Measurements from ENCODE around the gene CHCHD3.

The CHCHD3 gene

GRCh38 chr7:132950725-132951124 is 131.2 kb downstream of the CHCHD3 start:
- Mint-ChIP-seq H3K4me1 (no peaks in the 10 kb centered on the region), H3K9me3 (no peaks in the 10 kb centered on the region), H3K27me3 (no peaks in the 10 kb centered on the region), H3K27ac (no peak overlapping the region), H3K36me3 (ENCODE audit: low read depth) (peaks cover 21% of the 10 kb centered on the region), H3K4me3 (no peak overlapping the region)
- ATAC-seq (no peak), DNase-seq (no peak)

GRCh38 chr7:132947011-132947410 is 134.9 kb downstream of the CHCHD3 start:
- H3K36me3 Mint-ChIP-seq (ENCODE audit: low read depth), result peaks cover 15% of the 10 kb centered on the region
- no peak overlapping the region for H3K4me3 Mint-ChIP-seq
- DNase-seq, result no peak
- H3K27me3 Mint-ChIP-seq, result no peaks in the 10 kb centered on the region
- H3K27ac Mint-ChIP-seq, result no peak overlapping the region
- peaks cover 4% of the 10 kb centered on the region for H3K4me1 Mint-ChIP-seq
- no peaks in the 10 kb centered on the region for H3K9me3 Mint-ChIP-seq
- ATAC-seq, result no peak

GRCh38 chr7:132944774-132945173 is 137.1 kb downstream of the CHCHD3 start:
- ATAC-seq, result no peak
- no peak overlapping the region for H3K27ac Mint-ChIP-seq
- peaks cover 4% of the 10 kb centered on the region for H3K4me1 Mint-ChIP-seq
- no peaks in the 10 kb centered on the region for H3K27me3 Mint-ChIP-seq
- no peak overlapping the region for H3K4me3 Mint-ChIP-seq
- no peak for DNase-seq
- H3K36me3 Mint-ChIP-seq (ENCODE audit: low read depth), result peaks cover 19% of the 10 kb centered on the region
- H3K9me3 Mint-ChIP-seq, result no peaks in the 10 kb centered on the region

- no peak overlapping the region for H3K4me3 Mint-ChIP-seq
- H3K36me3 Mint-ChIP-seq (ENCODE audit: low read depth), result peaks cover 20% of the 10 kb centered on the region
- DNase-seq, result no peak
- no peak for ATAC-seq
- peaks cover 4% of the 10 kb centered on the region for H3K4me1 Mint-ChIP-seq
- no peaks in the 10 kb centered on the region for H3K9me3 Mint-ChIP-seq
- no peak overlapping the region for H3K27ac Mint-ChIP-seq
- no peaks in the 10 kb centered on the region for H3K27me3 Mint-ChIP-seq
Measured at GRCh38 chr7:132943645-132944044, 138.2 kb downstream of the CHCHD3 start.

GRCh38 chr7:132942701-132943100 is 139.2 kb downstream of the CHCHD3 start:
- Mint-ChIP-seq H3K27ac (no peak overlapping the region), H3K36me3 (ENCODE audit: low read depth) (peaks cover 16% of the 10 kb centered on the region), H3K4me1 (peaks cover 4% of the 10 kb centered on the region), H3K9me3 (no peaks in the 10 kb centered on the region), H3K4me3 (no peak overlapping the region), H3K27me3 (no peaks in the 10 kb centered on the region)
- ATAC-seq (no peak), DNase-seq (no peak)

GRCh38 chr7:132941905-132942304 is 140.0 kb downstream of the CHCHD3 start:
- no peaks in the 10 kb centered on the region for H3K27me3 Mint-ChIP-seq

GRCh38 chr7:132941428-132941827 is 140.5 kb downstream of the CHCHD3 start:
- Mint-ChIP-seq H3K27me3 (no peaks in the 10 kb centered on the region), H3K4me1 (peaks cover 4% of the 10 kb centered on the region), H3K36me3 (ENCODE audit: low read depth) (peaks cover 23% of the 10 kb centered on the region), H3K9me3 (no peaks in the 10 kb centered on the region), H3K4me3 (no peak overlapping the region), H3K27ac (no peak overlapping the region)
- DNase-seq, result no peak
- no peak for ATAC-seq

More at GRCh38 chr7:132941905-132942304, 140.0 kb downstream of the CHCHD3 start:
- no peak overlapping the region for H3K27ac Mint-ChIP-seq
- H3K9me3 Mint-ChIP-seq, result no peaks in the 10 kb centered on the region
- peaks cover 4% of the 10 kb centered on the region for H3K4me1 Mint-ChIP-seq
- H3K36me3 Mint-ChIP-seq (ENCODE audit: low read depth), result peaks cover 21% of the 10 kb centered on the region
- no peak overlapping the region for H3K4me3 Mint-ChIP-seq
- ATAC-seq (no peak), DNase-seq (no peak)

GRCh38 chr7:132940084-132940483 is 141.8 kb downstream of the CHCHD3 start:
- H3K27ac Mint-ChIP-seq, result no peak overlapping the region
- H3K36me3 Mint-ChIP-seq (ENCODE audit: low read depth), result peaks cover 33% of the 10 kb centered on the region
- no peak for DNase-seq
- H3K4me3 Mint-ChIP-seq, result no peak overlapping the region
- no peaks in the 10 kb centered on the region for H3K9me3 Mint-ChIP-seq
- H3K27me3 Mint-ChIP-seq, result no peaks in the 10 kb centered on the region
- H3K4me1 Mint-ChIP-seq, result peaks cover 4% of the 10 kb centered on the region
- no peak for ATAC-seq

GRCh38 chr7:132939495-132939894 is 142.4 kb downstream of the CHCHD3 start:
- Mint-ChIP-seq H3K27ac (no peak overlapping the region), H3K27me3 (no peaks in the 10 kb centered on the region), H3K4me1 (peaks cover 4% of the 10 kb centered on the region), H3K9me3 (no peaks in the 10 kb centered on the region), H3K36me3 (ENCODE audit: low read depth) (peaks cover 33% of the 10 kb centered on the region), H3K4me3 (no peak overlapping the region)
- no peak for DNase-seq
- no peak for ATAC-seq

GRCh38 chr7:132937286-132937685 is 144.6 kb downstream of the CHCHD3 start:
- no peak for ATAC-seq
- Mint-ChIP-seq H3K36me3 (ENCODE audit: low read depth) (peaks cover 44% of the 10 kb centered on the region), H3K9me3 (no peaks in the 10 kb centered on the region)

GRCh38 chr7:132935608-132936007 is 146.3 kb downstream of the CHCHD3 start:
- Mint-ChIP-seq H3K27ac (no peak overlapping the region), H3K4me1 (peaks cover 22% of the 10 kb centered on the region), H3K36me3 (ENCODE audit: low read depth) (peaks cover 38% of the 10 kb centered on the region), H3K9me3 (no peaks in the 10 kb centered on the region), H3K27me3 (no peaks in the 10 kb centered on the region), H3K4me3 (no peak overlapping the region)
- DNase-seq, result no peak
- ATAC-seq, result no peak

More at GRCh38 chr7:132937286-132937685, 144.6 kb downstream of the CHCHD3 start:
- no peak overlapping the region for H3K27ac Mint-ChIP-seq
- H3K27me3 Mint-ChIP-seq, result no peaks in the 10 kb centered on the region
- H3K4me1 Mint-ChIP-seq, result peaks cover 19% of the 10 kb centered on the region
- no peak overlapping the region for H3K4me3 Mint-ChIP-seq
- DNase-seq, result no peak

GRCh38 chr7:132934017-132934416 is 147.9 kb downstream of the CHCHD3 start:
- Mint-ChIP-seq H3K4me3 (no peak overlapping the region), H3K27me3 (no peaks in the 10 kb centered on the region), H3K9me3 (no peaks in the 10 kb centered on the region), H3K4me1 (peaks cover 22% of the 10 kb centered on the region), H3K36me3 (ENCODE audit: low read depth) (peaks cover 43% of the 10 kb centered on the region), H3K27ac (peak overlapping the region; percentile 60)
- no peak for ATAC-seq
- no peak for DNase-seq

GRCh38 chr7:132933072-132933458 is 148.8 kb downstream of the CHCHD3 start:
- DNase-seq (no peak), ATAC-seq (peak; percentile 80)
- H3K27ac Mint-ChIP-seq, result peak overlapping the region; percentile 60
- H3K9me3 Mint-ChIP-seq, result no peaks in the 10 kb centered on the region
- H3K4me3 Mint-ChIP-seq, result no peak overlapping the region
- H3K36me3 Mint-ChIP-seq (ENCODE audit: low read depth), result peaks cover 47% of the 10 kb centered on the region
- H3K27me3 Mint-ChIP-seq, result no peaks in the 10 kb centered on the region
- peaks cover 22% of the 10 kb centered on the region for H3K4me1 Mint-ChIP-seq

- H3K4me1 Mint-ChIP-seq, result peaks cover 22% of the 10 kb centered on the region
- no peaks in the 10 kb centered on the region for H3K9me3 Mint-ChIP-seq
- DNase-seq (no peak), ATAC-seq (no peak)
- H3K27me3 Mint-ChIP-seq, result no peaks in the 10 kb centered on the region
- peaks cover 50% of the 10 kb centered on the region for H3K36me3 Mint-ChIP-seq (ENCODE audit: low read depth)
- H3K27ac Mint-ChIP-seq, result peak overlapping the region; percentile 58
- H3K4me3 Mint-ChIP-seq, result no peak overlapping the region
Measured at GRCh38 chr7:132932296-132933071, 149.4 kb downstream of the CHCHD3 start.

GRCh38 chr7:132930881-132931280 is 151.0 kb downstream of the CHCHD3 start:
- peaks cover 22% of the 10 kb centered on the region for H3K4me1 Mint-ChIP-seq
- H3K9me3 Mint-ChIP-seq, result no peaks in the 10 kb centered on the region
- no peak for ATAC-seq
- H3K36me3 Mint-ChIP-seq (ENCODE audit: low read depth), result peaks cover 45% of the 10 kb centered on the region
- DNase-seq, result no peak
- no peak overlapping the region for H3K4me3 Mint-ChIP-seq
- H3K27me3 Mint-ChIP-seq, result no peaks in the 10 kb centered on the region
- H3K27ac Mint-ChIP-seq, result no peak overlapping the region

All from activated naive CD8-positive, alpha-beta T cell treated with anti-CD3 and anti-CD28 coated beads, Interleukin-2, amount 50 U/mL, for 24 hours (primary cell).